Neural progenitor cell (in vitro differentiated cells): ENCODE measurements around the gene PTPN14.

Experiments
- CTCF ChIP-seq: fragments of 200-600 bp; sonication (generic); IDR thresholded peaks from 2 replicates; pipeline ENCODE4 v1.5.1; 2017; ENCODE audit warnings: antibody characterized with exemption, mild to moderate bottlenecking
- EZH2 ChIP-seq: fragments of 200-600 bp; sonication (generic); IDR thresholded peaks from 2 replicates; pipeline ENCODE4 v1.6.1; 2017; ENCODE audit warnings: antibody characterized with exemption, mild to moderate bottlenecking, moderate library complexity

GRCh38 chr1:214557952-214558735 lies 6.7 kb upstream of the PTPN14 start:
- TF ChIP-seq CTCF (no peak), EZH2 (no peak)
